Sigmoid colon (tissue), 7 donors: ENCODE measurements around the gene VWA1. TPM values are rescaled to one million over a fixed set of nuclear protein-coding genes. Genes with fewer than 3 reads are reported as not detected.
"Not testable (repeated sequence)": the region's sequence is repeated elsewhere in the genome, so short reads cannot be mapped to it uniquely, and the experiment has no call there.

Experiments
- DNase-seq: peaks from one replicate; pipeline ENCODE4 v3.0.0-alpha.2; 2019
- H3K27ac ChIP-seq, 4 donors: fragments of 200-600 bp; sonication (generic); one replicate each; pipeline ENCODE4 v1.5.1; 2016 to 2019; ENCODE audit warnings: mild to moderate bottlenecking in 1 of 4
- H3K27me3 ChIP-seq, 3 donors: fragments of 200-600 bp; sonication (generic); one replicate each; pipeline ENCODE4 v1.5.1; 2019; ENCODE audit warnings: mild to moderate bottlenecking in 1 of 3
- H3K36me3 ChIP-seq, 4 donors: fragments of 200-600 bp; sonication (generic); one replicate each; pipeline ENCODE4 v1.5.1; 2016 to 2019
- H3K4me1 ChIP-seq, 4 donors: fragments of 200-600 bp; sonication (generic); one replicate each; pipeline ENCODE4 v1.5.1; 2017 to 2019
- H3K4me3 ChIP-seq, 4 donors: fragments of 200-600 bp; sonication (generic); one replicate each; pipeline ENCODE4 v1.5.1; 2017 to 2019; ENCODE audit warnings: mild to moderate bottlenecking in 2 of 4, moderate library complexity in 1 of 4
- H3K9me3 ChIP-seq, 4 donors: fragments of 200-600 bp in 3 of 4; sonication (generic) in 3 of 4; one replicate each; pipeline versions ENCODE4 v1.5.1 to v1.6.1; 2013 to 2019
- EP300 ChIP-seq, 4 donors: sonication (generic); formaldehyde crosslinking; IDR thresholded peaks; one replicate each; pipeline ENCODE4 v1.6.1; 2017; ENCODE audit warnings: antibody characterized with exemption in 4 of 4
- POLR2A ChIP-seq, 2 donors: fragments of 450-650 bp; IDR thresholded peaks; one replicate each; pipeline ENCODE4 v1.6.1; 2016; ENCODE audit warnings: antibody characterized with exemption in 2 of 2, mild to moderate bottlenecking in 2 of 2, moderate library complexity in 2 of 2
- POLR2AphosphoS5 ChIP-seq, 4 donors: sonication (generic); formaldehyde crosslinking; IDR thresholded peaks; one replicate each; pipeline ENCODE4 v1.6.1; 2017; ENCODE audit warnings: antibody characterized with exemption in 4 of 4
- WGBS, 2 donors: extraction: QIAGEN DNeasy Blood & Tissue Kit; methylation state at CpG; one replicate each; pipeline ENCODE4 v1.1.7; 2013; 5-methylcytosine and 5-hydroxymethylcytosine counted together
- intact Hi-C: fragments of 100-400 bp; cut with DNase I; formaldehyde crosslinking; loops from one replicate; pipeline ENCODE4 v1.15.1; 2023
- polyA plus RNA-seq, 3 donors: library from polyadenylated mRNA; stranded (reverse); fragments of 200-250 nt; gene quantifications; one replicate each; pipeline ENCODE4 v1.2.3, GENCODE V29; 2013
- total RNA-seq, 4 donors: library from RNA; depleted of rRNA; stranded (reverse); fragments of >200 nt; gene quantifications; one replicate each; pipeline ENCODE4 v1.1.0, GENCODE V29; 2016
- TF ChIP-seq, protein P1 (sequence below), 4 experiments: fragments of 450-650 bp in 3 of 4; fragments of 200-600 bp in 1 of 4; IDR thresholded peaks; one replicate each; pipeline ENCODE4 v1.5.1; 2016 to 2019; ENCODE audit warnings: antibody characterized with exemption in 4 of 4, mild to moderate bottlenecking in 3 of 4, moderate library complexity in 2 of 4
- donor health status: healthy with polysubstance abuse.
- donor health status: Bipolar disorder and iron deficiency.
- donor health status: healthy.

The VWA1 gene
- total and polyA plus RNA-seq, 7 donors = 2.4 to 107 (median 47.1) TPM

DNA sequence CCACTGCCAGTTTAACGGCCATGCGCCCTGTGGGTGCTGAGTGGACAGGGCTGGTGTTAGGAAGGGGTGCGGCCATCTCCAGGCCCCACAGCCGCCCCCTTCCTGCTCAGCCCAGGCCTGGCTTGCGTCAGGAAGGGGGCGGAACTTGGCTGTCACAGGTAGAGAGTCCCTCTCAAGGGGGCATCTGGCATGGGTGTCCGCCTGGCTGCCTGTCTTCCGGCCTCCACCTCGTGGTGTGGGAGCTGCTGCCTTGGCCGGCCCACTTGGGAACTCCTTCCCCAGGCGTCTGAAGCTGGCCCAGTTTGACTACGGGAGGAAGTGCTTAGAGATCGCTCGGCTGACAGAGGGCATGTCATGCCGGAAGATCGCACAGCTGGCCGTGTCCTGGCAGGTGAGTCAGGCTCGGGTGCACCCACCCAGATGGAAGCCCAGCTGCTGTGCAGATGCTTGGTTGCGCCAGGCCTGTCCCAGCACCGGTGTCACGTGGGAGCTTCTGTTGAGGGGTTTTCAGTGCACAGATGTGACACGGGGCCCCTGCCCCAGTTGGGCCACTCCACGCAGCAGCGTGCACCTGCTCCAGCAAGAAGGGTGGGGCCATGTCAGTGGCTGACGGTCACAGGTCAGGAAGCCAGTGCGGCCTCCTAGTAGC, 27.0 kb downstream of the VWA1 start:
- 77 to 84% methylated on average over 26 of the region's 26 CpGs for WGBS, 2 donors
- H3K27me3 ChIP-seq = no peaks in the 10 kb centered on the region
- intact Hi-C loops = no loop called here
- H3K4me3 ChIP-seq = no peak overlapping the region
- no peak for DNase-seq
- H3K4me1 ChIP-seq = no peaks in the 10 kb centered on the region
- no peaks in the 10 kb centered on the region for H3K36me3 ChIP-seq
- TF ChIP-seq POLR2A (IDR thresholded peaks at IDR 0.05) (no peak), POLR2AphosphoS5 (IDR thresholded peaks at IDR 0.05) (no peak), EP300 (IDR thresholded peaks at IDR 0.05) (no peak)
- TF ChIP-seq, protein P1, sequence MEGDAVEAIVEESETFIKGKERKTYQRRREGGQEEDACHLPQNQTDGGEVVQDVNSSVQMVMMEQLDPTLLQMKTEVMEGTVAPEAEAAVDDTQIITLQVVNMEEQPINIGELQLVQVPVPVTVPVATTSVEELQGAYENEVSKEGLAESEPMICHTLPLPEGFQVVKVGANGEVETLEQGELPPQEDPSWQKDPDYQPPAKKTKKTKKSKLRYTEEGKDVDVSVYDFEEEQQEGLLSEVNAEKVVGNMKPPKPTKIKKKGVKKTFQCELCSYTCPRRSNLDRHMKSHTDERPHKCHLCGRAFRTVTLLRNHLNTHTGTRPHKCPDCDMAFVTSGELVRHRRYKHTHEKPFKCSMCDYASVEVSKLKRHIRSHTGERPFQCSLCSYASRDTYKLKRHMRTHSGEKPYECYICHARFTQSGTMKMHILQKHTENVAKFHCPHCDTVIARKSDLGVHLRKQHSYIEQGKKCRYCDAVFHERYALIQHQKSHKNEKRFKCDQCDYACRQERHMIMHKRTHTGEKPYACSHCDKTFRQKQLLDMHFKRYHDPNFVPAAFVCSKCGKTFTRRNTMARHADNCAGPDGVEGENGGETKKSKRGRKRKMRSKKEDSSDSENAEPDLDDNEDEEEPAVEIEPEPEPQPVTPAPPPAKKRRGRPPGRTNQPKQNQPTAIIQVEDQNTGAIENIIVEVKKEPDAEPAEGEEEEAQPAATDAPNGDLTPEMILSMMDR (IDR thresholded peaks at IDR 0.05) = no peak
- no peak overlapping the region for H3K27ac ChIP-seq
- H3K9me3 ChIP-seq = no peaks in the 10 kb centered on the region

DNA sequence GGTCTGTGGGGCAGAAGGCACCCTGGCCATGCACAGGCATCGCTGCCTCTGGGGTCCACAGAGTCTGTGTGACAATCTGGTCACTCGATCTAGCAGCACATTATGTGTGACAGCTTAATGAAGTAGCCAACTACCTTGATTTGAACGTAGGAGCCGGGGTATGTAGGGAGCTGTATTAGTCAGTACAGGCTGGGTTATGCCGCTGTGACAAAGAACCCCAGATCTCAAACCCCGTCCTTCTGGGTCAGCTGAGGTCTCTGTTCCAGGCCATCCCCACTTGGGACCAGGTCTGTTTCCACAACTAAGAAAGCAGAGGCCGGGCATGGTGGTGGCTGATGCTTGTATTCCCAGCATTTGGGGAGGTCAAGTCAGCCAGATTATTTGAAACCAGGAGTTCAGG, 27.8 kb downstream of the VWA1 start:
- Histone ChIP-seq H3K4me1 (no peaks in the 10 kb centered on the region), H3K9me3 (no peaks in the 10 kb centered on the region), H3K27me3 (no peaks in the 10 kb centered on the region), H3K4me3 (no peak overlapping the region), H3K36me3 (no peaks in the 10 kb centered on the region), H3K27ac (no peak overlapping the region)
- intact Hi-C loops = no loop called here
- DNase-seq = no peak
- WGBS, 2 donors = 90 to 92% methylated on average over 7 of the region's 7 CpGs
- TF ChIP-seq POLR2AphosphoS5 (IDR thresholded peaks at IDR 0.05) (no peak), POLR2A (IDR thresholded peaks at IDR 0.05) (no peak), EP300 (IDR thresholded peaks at IDR 0.05) (no peak)
- TF ChIP-seq, protein P1 (IDR thresholded peaks at IDR 0.05) = no peak

DNA sequence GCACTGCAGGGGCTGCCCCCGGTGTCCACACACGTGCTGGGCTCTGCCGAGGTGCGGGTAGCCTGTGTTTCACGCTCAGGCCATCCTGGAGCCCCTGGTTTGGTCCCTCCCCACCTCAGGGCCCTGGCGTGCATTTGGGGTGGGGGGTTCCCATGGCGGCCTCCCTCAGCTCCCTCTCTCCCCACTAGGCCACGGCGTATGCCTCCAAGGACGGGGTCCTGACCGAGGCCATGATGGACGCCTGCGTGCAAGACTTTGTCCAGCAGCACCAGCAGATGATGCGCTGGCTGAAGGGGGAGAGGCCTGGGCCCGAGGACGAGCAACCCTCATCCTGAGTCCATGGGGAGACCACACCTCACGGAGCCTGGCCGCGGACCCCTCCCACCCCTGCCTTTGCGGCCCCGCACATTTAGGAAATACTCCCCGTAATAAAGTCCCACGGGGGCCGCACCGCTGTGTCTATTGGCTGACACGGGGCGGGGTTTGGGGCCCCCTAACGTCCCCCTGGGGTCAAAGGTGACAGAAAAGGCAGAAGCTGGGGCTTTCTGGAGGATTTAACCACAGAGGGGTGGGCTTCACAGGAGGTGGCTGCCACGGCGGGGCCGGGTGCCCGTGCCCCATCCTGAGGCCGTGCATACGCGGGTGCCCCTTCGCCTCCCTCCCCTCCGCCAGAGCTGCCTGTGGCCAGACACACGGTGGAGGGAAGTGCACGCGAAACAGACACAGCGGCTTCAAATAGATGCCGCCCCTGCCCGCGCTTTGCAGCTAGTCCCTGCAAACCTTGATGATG, 32.9 kb downstream of the VWA1 start:
- intact Hi-C loops = not testable (repeated sequence)

DNA sequence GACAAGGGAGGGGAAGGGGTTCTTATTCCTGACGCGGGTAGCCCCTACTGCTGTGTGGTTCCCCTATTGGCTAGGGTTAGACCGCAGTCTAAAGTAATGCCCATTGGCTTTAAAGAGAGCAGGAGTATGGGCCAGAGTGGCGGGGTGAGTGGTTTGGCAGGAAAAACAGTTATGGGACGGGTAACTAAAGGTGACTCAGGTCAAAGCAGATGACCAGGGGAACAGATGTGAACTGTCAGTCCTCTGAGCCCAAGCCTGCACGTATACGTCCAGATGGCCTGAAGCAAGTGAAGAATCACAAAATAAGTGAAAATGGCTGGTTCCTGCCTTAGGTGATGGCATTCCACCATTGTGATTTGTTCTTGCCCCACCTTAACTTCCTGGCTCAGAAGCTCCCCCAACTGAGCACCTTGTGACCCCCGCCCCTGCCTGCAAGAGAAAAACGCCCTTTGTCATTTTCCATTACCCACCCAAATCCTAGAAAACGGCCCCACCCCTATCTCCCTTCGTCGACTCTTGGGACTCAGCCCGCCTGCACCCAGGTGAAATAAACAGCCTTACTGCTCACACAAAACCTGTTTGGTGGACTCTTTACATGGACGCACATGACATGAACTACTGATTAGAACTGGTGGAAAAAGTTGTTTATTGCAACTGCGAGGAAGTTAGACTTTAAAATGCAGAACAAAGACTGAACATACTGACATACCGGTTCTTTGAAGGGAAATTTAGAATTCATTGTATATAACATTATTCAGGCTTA, 35.3 kb downstream of the VWA1 start:
- Histone ChIP-seq H3K9me3 (no peaks in the 10 kb centered on the region), H3K4me1 (peaks cover 0 to 24% (median 20%) of the 10 kb centered on the region in 4 donors), H3K4me3 (peak overlapping the region; percentile 62 to 94 (median 80)), H3K27me3 (no peaks in the 10 kb centered on the region), H3K36me3 (no peaks in the 10 kb centered on the region), H3K27ac (peak overlapping the region; percentile 74 to 88 (median 85))
- no peak for DNase-seq
- intact Hi-C loops = no loop called here
- WGBS, 2 donors = 13 to 16% methylated on average over 16 of the region's 16 CpGs
- TF ChIP-seq POLR2AphosphoS5 (IDR thresholded peaks at IDR 0.05) (no peak), EP300 (IDR thresholded peaks at IDR 0.05) (no peak), POLR2A (IDR thresholded peaks at IDR 0.05) (no peak)
- TF ChIP-seq, protein P1 (IDR thresholded peaks at IDR 0.05) = no peak

More for the DNA sequence above, 32.9 kb downstream of the VWA1 start:
- H3K9me3 ChIP-seq, H3K27me3 ChIP-seq, H3K36me3 ChIP-seq, H3K4me3 ChIP-seq, H3K27ac ChIP-seq, DNase-seq: not testable (repeated sequence)
- H3K4me1 ChIP-seq = peaks cover 0 to 20% (median 14%) of the 10 kb centered on the region in 4 donors
- 80 to 83% methylated on average over 38 to 42 of the region's 44 CpGs for WGBS, 2 donors
